ENCODE measurements around the gene R3HDM2. TPM values are rescaled to one million over a fixed set of nuclear protein-coding genes. Genes with fewer than 3 reads are reported as not detected.
A peak's percentile ranks its signal among the peaks of the same experiment; 100 is the strongest.

The R3HDM2 gene
- total and polyA plus RNA-seq, 2 experiments from 2014 or later = 13.4 to 28.7 TPM

GRCh38 chr12:57215668-57216013 lies 215.2 kb downstream of the R3HDM2 start:
- no peak overlapping the region for H3K27ac ChIP-seq
- no peak overlapping the region for H2AFZ ChIP-seq
- 45% methylated on average over 7 of the region's 7 CpGs for WGBS (ENCODE audit: low lambda C conversion rate, missing lambda C conversion rate)
- H3K36me3 ChIP-seq (replicated peaks; ENCODE audit: insufficient read depth, low read depth) = no peaks in the 10 kb centered on the region
- H3K4me3 ChIP-seq = no peak overlapping the region
- peak overlapping the region; percentile 99 for H3K4me2 ChIP-seq
- DNase-seq (ENCODE audit: low spot score) = no peak
- peaks cover 58% of the 10 kb centered on the region for H3K27me3 ChIP-seq
- H3K4me1 ChIP-seq (ENCODE audit: insufficient read depth) = peaks cover 41% of the 10 kb centered on the region
- no peaks in the 10 kb centered on the region for H3K9me2 ChIP-seq (replicated peaks; ENCODE audit: insufficient read depth)
- no peaks in the 10 kb centered on the region for H4K20me1 ChIP-seq (ENCODE audit: insufficient read depth, poor library complexity, severe bottlenecking)
- no peak for TF ChIP-seq EZH2 (IDR thresholded peaks at IDR 0.05; ENCODE audit: borderline replicate concordance)
- TF ChIP-seq, protein P1, sequence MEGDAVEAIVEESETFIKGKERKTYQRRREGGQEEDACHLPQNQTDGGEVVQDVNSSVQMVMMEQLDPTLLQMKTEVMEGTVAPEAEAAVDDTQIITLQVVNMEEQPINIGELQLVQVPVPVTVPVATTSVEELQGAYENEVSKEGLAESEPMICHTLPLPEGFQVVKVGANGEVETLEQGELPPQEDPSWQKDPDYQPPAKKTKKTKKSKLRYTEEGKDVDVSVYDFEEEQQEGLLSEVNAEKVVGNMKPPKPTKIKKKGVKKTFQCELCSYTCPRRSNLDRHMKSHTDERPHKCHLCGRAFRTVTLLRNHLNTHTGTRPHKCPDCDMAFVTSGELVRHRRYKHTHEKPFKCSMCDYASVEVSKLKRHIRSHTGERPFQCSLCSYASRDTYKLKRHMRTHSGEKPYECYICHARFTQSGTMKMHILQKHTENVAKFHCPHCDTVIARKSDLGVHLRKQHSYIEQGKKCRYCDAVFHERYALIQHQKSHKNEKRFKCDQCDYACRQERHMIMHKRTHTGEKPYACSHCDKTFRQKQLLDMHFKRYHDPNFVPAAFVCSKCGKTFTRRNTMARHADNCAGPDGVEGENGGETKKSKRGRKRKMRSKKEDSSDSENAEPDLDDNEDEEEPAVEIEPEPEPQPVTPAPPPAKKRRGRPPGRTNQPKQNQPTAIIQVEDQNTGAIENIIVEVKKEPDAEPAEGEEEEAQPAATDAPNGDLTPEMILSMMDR (IDR thresholded peaks at IDR 0.05; ENCODE audit: poor library complexity) = no peak
- no peak for TF ChIP-seq EZH2phosphoT487 (IDR thresholded peaks at IDR 0.05; ENCODE audit: low read depth, severe bottlenecking, unreplicated experiment)
- H3K79me2 ChIP-seq = no peaks in the 10 kb centered on the region
- H3K9me3 ChIP-seq (ENCODE audit: low read depth) = no peaks in the 10 kb centered on the region

DNA sequence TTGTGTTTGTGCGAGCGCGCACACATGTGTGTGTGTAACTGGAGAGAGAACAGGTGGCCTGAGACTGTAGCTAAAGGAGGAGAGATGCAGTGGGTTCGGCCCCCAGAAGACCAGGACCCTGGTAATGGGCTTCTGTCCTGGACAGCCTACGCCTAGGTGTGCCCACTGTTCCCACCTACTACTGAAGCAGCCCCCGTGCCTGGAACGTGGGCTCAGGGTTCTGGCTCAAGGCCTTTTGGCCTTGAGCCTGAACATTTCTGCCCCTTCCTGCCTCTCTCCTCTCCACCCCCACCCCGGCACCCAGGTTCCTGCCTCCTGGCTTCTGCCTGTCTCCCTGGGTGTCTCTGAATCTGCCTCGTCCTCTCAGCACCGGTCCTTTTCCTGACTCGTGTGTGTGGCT lies 215.8 kb downstream of the R3HDM2 start:
- H3K36me3 ChIP-seq (replicated peaks; ENCODE audit: insufficient read depth, low read depth) = no peaks in the 10 kb centered on the region
- no peak overlapping the region for H2AFZ ChIP-seq
- peaks cover 36% of the 10 kb centered on the region for H3K4me1 ChIP-seq (ENCODE audit: insufficient read depth)
- H4K20me1 ChIP-seq (ENCODE audit: insufficient read depth, poor library complexity, severe bottlenecking) = no peaks in the 10 kb centered on the region
- H3K9me3 ChIP-seq (ENCODE audit: low read depth) = no peaks in the 10 kb centered on the region
- peaks cover 53% of the 10 kb centered on the region for H3K27me3 ChIP-seq
- no peak overlapping the region for H3K4me3 ChIP-seq
- no peaks in the 10 kb centered on the region for H3K9me2 ChIP-seq (replicated peaks; ENCODE audit: insufficient read depth)
- no peak overlapping the region for H3K4me2 ChIP-seq
- 64% methylated on average over 11 of the region's 11 CpGs for WGBS (ENCODE audit: low lambda C conversion rate, missing lambda C conversion rate)
- H3K27ac ChIP-seq = no peak overlapping the region
- TF ChIP-seq, protein P1 (IDR thresholded peaks at IDR 0.05; ENCODE audit: poor library complexity) = no peak
- TF ChIP-seq EZH2phosphoT487 (IDR thresholded peaks at IDR 0.05; ENCODE audit: low read depth, severe bottlenecking, unreplicated experiment) = no peak
- no peaks in the 10 kb centered on the region for H3K79me2 ChIP-seq
- DNase-seq (ENCODE audit: low spot score) = no peak

GRCh38 chr12:57214398-57214781 lies 216.5 kb downstream of the R3HDM2 start:
- 11% methylated on average over 10 of the region's 14 CpGs for WGBS (ENCODE audit: low lambda C conversion rate, missing lambda C conversion rate)
- no peak for TF ChIP-seq EZH2 (IDR thresholded peaks at IDR 0.05; ENCODE audit: borderline replicate concordance)
- no peak for TF ChIP-seq EZH2phosphoT487 (IDR thresholded peaks at IDR 0.05; ENCODE audit: low read depth, severe bottlenecking, unreplicated experiment)
- TF ChIP-seq, protein P1 (IDR thresholded peaks at IDR 0.05; ENCODE audit: poor library complexity) = peak; percentile 61
- H4K20me1 ChIP-seq (ENCODE audit: insufficient read depth, poor library complexity, severe bottlenecking) = no peaks in the 10 kb centered on the region

More at GRCh38 chr12:57214398-57214781, 216.5 kb downstream of the R3HDM2 start:
- Histone ChIP-seq H3K27ac (no peak overlapping the region), H3K9me3 (ENCODE audit: low read depth) (no peaks in the 10 kb centered on the region), H3K4me1 (ENCODE audit: insufficient read depth) (peaks cover 29% of the 10 kb centered on the region), H3K4me3 (no peak overlapping the region), H3K9me2 (replicated peaks; ENCODE audit: insufficient read depth) (no peaks in the 10 kb centered on the region), H3K27me3 (peaks cover 47% of the 10 kb centered on the region), H2AFZ (no peak overlapping the region), H3K79me2 (no peaks in the 10 kb centered on the region), H3K4me2 (no peak overlapping the region), H3K36me3 (replicated peaks; ENCODE audit: insufficient read depth, low read depth) (no peaks in the 10 kb centered on the region)
- peak; percentile 82 for DNase-seq (ENCODE audit: low spot score)
